Measurements from ENCODE around the gene MICALL1.

MICALL1 gene

DNA sequence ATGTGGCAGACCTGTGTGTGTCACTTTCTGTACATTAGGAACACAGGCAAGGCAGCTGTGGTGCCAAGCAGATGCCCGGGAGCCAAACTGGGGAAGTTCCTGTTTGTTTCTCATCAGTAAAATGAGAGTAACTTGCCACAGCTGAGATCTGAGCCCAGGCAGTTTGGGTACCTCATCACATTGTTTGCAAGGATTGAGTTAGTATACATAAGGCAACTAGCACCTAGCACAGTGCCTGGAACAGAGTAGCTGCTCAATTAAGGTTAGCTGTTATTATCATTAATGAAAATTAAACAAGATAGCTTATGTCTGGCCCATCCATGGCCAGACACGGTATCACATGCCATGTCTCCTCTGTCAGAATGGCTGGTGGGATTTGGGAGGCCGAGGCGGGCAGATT, 70.5 kb downstream of the MICALL1 start:
- H3K4me3 ChIP-seq (ENCODE audit: low read depth, low read length), result no peak overlapping the region
- no peak for DNase-seq (ENCODE audit: low read depth)

DNA sequence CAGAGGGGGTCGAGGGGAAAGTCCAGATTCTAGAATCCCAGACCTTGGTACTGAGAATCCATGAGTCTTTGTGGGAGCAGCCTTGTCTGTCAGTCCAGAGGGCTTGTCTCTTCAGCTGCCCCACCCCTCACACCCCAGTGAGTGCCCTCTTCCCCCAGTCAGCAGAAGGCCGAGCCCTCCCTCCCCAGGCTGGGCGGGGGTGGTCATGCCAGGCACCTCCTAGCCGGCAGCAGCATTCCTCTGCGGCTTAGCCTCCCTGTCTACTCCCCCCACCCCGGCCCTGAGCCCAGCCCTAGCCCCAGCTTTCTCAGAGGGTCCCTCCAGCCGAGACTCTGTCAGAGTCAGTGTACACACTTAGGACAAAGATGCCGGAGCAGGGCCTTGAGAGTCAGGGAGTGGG, 73.7 kb downstream of the MICALL1 start:
- no peak overlapping the region for H3K4me3 ChIP-seq (ENCODE audit: low read depth, low read length)
- DNase-seq (ENCODE audit: low read depth), result no peak

DNA sequence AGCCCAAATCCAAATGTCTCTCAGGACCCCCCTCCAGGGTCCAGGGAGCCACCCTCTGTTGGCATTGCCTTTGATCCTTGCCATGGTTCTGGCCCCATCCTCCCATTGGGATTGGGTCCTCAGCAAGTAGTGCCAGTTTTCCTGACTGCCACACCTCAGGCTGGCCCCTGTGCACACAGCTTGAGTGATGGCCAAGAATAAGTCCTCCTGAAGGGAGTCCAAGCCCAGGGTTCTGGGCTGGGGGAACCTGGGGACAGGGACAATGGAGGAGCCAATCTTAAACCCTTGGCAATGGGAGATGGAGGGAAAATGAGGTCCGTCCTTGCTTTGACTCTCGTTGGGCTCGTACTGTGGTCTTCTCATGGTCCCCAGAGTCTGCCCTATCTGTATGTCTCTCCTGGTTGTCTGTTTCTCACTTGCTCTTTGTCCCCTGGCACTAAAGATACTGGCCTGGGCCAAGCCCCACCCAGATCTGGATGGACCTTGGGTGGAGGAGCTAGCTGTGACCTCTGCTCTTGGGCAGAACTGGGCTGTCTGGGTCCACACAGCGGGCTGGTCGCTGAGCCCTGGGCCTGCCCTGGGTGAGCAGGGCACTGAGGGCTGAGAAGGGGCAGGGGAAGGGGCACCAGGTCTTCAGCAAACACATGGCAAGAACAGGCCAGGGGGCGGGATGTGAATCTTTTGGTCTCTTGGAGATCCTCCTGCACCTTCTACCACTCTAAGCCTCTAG, 75.3 kb downstream of the MICALL1 start:
- no peak for DNase-seq (ENCODE audit: low read depth)
- no peak overlapping the region for H3K4me3 ChIP-seq (ENCODE audit: low read depth, low read length)

DNA sequence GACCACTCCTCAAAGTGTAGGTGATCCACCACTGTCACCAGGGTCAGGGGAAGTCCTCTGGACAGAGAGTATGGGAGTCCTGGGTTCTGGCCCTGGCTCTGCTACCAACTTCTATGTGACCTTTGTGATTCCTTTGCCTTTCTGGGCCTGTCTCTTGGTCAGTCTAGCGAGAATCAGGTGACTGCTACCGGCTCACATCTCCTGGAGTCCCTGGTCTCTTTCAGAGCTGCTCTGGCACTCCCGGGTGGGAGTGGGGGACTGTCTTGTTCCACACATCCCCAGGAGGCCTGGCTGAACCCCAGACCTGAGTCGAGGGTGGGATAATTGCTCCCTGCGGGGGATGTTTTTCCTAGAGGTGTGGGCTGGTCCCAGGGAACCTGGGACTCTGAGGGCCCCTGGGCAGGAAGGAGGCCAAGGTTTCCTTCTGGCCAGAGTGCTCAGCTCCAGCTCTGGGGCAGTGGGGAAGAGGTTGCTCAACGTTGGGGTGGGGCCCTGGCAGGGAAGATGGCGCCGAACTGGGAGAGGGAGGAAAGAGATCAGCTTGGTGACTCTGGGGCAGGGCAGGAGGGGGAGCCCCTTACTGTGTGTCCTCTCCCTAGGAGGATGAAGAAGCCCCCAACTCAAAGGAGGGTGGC, 76.2 kb downstream of the MICALL1 start:
- no peak for DNase-seq (ENCODE audit: low read depth)
- no peak overlapping the region for H3K4me3 ChIP-seq (ENCODE audit: low read depth, low read length)

DNA sequence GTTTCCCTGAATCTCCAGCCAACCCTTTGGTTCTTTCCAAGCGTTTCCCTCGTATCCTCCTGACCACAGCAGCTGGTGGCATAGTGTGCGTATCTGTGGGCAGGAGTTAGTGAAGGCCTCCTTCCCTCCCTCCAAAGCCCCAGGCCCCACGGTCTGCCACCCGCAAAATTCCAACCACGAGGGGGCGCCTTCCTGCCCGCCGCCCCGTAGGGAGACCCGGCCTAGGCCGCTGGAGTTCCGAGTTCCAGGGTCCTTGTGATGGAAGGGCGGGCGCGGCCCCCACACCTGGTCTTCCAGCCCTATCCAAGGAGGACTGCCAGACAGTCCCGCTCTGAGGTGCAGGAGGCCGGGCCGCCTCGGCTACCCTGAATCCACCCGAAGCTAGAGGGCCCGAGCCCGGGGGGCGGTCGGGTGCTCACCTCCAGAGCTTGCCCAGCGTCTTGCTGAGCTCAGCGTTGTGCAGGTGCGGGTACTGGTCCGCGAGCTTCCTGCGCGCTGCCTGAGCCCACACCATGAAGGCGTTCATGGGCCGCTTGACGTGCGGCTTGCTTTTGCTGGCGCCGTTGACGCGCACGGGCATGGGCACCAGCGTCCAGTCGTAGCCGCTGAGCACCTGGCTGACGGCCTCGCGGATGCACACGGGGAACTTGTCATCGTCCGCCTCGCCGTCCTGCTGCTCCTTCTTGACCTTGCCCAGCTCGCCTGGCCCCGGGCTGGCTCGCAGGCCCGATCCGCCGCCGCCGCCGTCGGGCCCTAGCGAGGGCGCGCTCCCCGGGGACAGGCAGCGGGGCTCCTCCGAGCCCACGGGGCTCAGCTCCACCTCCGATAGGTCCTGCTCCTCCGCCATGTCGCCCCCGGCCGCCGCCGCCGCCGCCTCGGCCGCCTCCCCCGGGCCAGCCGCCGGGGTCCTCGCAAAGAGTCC, 77.1 kb downstream of the MICALL1 start:
- DNase-seq (ENCODE audit: low read depth), result no peak
- no peak overlapping the region for H3K4me3 ChIP-seq (ENCODE audit: low read depth, low read length)

DNA sequence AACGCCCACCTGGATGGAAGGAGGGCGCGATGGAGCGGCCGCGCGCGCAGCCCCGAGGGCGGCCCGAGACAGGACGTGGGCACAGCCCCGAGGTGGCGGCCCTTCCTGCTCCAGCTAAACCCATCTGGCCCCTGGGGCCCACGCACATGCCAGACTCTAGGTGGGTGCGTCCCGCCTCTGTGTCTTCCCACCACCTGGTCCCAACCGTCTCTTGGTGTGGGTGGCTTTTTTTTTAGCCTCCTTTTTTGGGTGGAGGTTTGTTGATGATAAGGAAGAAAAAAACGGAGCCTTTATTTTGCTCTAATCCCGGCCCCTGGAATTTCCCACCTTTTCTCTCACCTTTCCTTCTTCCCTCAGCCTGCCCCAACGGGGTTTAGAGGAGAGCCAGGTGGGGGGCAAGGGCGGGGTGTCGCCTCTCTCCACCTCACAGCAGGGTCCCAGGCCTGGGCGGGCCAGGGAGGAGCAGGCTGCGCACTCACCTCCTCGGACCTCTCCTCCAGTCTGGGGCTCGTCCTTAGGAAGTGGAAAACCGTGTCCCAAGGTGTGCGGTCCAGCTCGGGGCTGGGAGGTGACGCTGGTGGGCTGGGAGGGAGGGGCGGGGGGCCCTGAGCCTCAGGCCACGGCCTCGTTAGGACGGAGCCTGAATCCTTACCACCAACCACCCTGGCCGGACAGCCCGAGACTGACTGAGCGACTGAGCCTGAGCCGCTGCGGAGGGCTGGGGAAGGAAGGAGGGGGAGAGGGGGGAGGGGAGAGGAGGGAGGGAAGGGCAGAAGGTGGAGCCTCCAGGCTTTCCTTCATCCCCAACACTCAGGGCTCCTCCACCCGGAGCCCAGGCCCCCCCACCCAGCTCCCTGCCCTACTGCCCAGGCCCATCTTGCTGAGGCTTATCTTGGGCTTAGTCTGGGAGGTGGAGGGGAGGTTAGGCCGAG, 78.0 kb downstream of the MICALL1 start, which contains the start of gene SOX10:
Gene SOX10, minus strand, starts transcription at position 696 of the 932 bp plus-strand sequence. CDS start 771 bp downstream, outside the sequence.
- no peak within 1 kb of the TSS for H3K4me3 ChIP-seq (ENCODE audit: low read depth, low read length)

DNA sequence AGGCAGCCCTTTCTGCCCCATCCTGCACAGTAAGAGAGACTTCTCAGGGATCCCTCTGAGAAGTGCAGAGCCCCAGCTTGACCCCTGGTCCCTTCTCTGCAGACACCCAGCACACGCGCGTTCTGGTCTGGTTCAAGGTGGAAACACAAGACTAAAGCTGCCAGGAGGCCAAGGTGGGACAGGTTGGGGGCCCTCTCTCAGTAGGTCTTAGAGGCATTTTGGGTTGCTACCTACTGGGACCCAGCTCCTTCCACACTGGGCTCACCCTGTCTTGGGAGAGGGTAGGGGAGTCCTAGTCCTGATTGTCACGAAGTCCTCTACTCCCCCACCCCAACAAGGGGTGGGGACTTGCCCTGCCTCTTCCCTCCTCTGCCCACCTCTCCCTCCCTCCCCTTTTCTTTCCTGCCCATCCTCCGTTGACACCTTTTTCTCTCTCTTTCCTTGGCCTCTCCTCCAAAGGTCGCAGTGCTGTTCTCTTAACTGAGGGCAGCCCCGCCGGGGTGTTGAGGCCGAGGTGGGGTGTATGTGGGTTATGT, 79.0 kb downstream of the MICALL1 start:
- no peak overlapping the region for H3K4me3 ChIP-seq (ENCODE audit: low read depth, low read length)
- DNase-seq (ENCODE audit: low read depth), result no peak

More for the DNA sequence above, 78.0 kb downstream of the MICALL1 start, which contains the start of gene SOX10:
- DNase-seq (ENCODE audit: low read depth), result no peak

DNA sequence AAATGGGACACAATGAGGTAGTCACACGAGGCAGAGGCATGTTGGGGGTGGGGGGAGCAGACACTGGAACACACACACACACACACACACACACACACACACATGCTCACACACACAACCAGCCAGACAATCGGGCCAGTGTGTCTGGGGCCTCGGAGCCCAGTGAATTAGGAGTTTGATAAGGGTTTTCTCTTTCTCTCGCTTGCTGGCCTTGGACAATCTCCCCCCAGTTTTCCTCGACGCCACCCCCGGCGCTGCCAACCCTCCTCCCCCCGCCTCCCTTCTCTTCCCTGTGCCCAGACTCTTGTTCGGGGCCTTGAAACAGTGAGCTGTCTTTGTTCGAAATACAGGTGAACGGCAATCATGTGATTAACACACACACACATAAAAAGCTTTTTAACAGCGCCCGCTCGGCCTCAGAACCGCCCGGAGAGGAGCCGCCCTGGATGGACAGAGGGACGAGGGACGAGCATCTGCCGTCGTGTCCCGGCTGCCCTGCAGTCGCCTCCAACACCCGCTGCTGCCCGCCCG, 79.7 kb downstream of the MICALL1 start:
- no peak for DNase-seq (ENCODE audit: low read depth)
- no peak overlapping the region for H3K4me3 ChIP-seq (ENCODE audit: low read depth, low read length)

DNA sequence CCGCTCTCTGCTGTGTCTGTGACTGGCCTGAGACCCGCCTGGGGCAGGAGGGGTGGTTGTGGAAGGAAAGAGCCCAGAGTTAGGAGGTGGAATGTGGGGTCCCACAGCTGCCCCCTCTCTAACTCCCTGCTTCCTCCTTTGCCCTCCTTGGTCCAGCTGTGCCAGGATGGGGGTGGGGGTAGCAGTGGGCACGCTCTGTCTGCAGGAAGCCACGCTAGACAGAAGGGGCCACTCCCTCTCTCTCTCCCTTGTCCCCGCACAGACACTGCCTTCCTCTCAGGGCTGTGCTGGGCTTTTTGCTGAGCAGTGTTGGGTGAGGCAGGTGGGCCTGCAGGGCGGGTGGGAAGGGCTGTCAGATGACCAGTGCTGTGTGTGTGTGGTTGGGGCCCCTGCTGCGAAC, 80.3 kb downstream of the MICALL1 start:
- no peak for DNase-seq (ENCODE audit: low read depth)
- no peak overlapping the region for H3K4me3 ChIP-seq (ENCODE audit: low read depth, low read length)

DNA sequence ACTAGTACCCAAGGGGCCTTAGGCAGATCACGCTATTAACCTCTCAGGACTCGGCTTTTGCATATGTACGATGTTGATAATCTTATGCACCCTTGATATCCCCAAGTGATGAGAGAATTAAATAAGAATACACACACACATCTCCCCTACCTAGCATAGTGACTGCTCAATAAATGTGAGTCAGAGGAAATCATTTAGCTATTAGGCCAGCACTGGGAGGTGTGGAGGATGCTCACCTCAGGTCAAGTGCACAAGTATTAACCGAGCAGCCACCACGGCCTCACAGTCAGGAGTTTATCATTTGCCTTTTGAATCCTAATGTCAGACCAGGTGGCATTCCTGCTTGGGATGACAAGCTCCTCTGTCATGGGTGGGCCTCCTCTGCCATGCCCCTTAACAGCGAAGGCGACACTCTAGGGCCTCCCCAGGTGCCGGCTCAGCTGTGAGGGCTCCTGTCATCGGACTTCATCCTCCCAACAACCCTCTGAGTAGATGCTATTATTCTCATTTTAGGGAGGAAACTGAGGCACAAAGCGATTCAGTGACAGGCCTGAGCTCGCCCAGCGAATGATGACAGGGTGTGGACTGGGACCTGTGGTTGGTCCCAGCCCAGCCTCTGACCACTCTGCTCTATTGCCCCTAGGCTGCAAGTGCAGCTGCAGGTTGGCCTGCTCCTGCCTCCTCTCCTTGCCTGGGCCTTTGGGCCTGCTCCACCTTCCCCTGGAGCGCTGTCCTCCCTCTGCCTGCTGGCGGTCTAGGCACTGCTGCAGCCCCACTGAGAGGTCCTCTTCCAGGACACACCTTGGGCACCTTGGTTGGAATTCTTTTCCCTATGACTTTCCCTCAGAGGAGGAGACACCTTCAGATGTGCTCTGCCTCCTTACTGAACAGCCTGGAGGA, 83.3 kb downstream of the MICALL1 start:
- no peak overlapping the region for H3K4me3 ChIP-seq (ENCODE audit: low read depth, low read length)
- DNase-seq (ENCODE audit: low read depth), result no peak

DNA sequence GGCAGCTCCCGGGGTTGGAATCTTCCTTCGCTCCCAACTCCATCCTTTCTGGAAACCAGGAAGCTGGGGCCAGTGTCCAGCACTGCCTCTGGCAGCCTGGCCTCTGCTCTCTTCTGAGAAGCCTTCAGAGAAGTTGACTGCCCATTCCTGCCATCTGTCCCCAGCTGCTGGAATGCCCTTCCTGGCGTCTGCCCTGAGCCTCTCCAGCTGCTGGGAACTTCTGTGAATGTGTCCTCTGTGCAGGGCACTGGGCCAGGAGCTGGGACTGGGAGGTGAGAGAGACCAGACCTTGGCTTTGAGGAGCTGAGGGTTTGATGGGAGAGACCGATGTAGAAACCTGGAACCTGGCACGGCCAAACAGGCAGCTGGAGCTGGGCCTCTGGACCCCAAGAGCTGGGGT, 84.2 kb downstream of the MICALL1 start:
- no peak for DNase-seq (ENCODE audit: low read depth)
- no peak overlapping the region for H3K4me3 ChIP-seq (ENCODE audit: low read depth, low read length)

DNA sequence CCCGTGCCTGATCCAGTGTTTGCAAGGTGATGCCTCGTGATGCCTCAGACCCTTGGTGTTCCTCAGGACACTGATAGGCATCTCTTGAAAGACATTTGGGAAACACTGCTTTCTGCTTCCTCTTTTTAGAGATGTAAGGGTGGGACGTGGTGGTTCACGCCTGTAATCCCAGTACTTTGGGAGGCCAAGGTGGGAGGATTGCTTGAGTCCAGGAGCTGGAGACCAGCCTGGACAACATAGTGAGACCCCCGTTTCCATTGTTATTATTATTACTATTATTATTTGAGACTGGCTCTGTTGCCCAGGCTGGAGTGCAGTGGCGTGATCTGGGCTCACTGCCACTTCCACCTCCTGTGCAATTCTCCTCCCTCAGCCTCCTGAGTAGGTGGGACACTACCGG, 84.8 kb downstream of the MICALL1 start:
- H3K4me3 ChIP-seq (ENCODE audit: low read depth, low read length), result no peak overlapping the region

DNA sequence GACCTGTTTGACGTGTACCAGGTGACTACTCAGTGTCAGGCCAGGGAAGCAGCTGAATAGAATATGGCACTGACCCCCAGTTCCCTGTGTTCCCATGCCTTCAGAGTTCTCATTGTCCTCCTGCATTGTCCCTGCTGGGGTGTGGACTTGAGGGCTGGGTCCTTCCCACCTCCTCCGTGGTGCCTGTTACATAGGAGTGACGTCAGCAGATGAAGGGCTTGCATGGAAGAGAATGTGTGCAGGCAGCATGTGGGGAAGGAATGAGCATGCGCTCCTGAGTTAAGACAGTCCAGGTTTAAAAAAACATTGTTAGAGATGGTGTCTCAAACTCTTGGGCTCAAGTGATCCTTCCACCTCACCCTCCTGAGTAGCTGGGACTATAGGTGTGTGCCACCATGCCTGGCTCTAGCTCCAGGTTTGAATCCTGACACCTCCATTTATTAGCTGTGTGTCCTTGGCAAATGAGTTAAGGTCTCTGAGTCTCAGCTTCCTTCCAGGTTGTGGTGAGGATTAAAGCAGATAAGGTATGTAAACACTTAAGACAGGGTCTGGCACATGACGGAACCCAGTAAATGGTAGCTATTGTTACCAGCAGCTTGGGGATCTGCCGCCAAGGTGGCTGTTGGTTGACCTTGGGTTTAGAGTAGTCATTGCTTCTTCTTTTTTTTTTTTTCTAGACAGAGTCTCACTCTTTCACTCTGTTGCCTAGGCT, 85.8 kb downstream of the MICALL1 start:
- H3K4me3 ChIP-seq (ENCODE audit: low read depth, low read length), result no peak overlapping the region
- no peak for DNase-seq (ENCODE audit: low read depth)

More for the DNA sequence above, 84.8 kb downstream of the MICALL1 start:
- no peak for DNase-seq (ENCODE audit: low read depth)

Measured in skeletal muscle cell (primary cell).